T1000 (cell line): ENCODE measurements around the gene SP9.

Experiments used
- DNase-seq: peaks from one replicate; lab custom pipeline; 2025; ENCODE audit warnings: mixed read lengths; lab: John Stamatoyannopoulos, UW

Gene SP9

DNA sequence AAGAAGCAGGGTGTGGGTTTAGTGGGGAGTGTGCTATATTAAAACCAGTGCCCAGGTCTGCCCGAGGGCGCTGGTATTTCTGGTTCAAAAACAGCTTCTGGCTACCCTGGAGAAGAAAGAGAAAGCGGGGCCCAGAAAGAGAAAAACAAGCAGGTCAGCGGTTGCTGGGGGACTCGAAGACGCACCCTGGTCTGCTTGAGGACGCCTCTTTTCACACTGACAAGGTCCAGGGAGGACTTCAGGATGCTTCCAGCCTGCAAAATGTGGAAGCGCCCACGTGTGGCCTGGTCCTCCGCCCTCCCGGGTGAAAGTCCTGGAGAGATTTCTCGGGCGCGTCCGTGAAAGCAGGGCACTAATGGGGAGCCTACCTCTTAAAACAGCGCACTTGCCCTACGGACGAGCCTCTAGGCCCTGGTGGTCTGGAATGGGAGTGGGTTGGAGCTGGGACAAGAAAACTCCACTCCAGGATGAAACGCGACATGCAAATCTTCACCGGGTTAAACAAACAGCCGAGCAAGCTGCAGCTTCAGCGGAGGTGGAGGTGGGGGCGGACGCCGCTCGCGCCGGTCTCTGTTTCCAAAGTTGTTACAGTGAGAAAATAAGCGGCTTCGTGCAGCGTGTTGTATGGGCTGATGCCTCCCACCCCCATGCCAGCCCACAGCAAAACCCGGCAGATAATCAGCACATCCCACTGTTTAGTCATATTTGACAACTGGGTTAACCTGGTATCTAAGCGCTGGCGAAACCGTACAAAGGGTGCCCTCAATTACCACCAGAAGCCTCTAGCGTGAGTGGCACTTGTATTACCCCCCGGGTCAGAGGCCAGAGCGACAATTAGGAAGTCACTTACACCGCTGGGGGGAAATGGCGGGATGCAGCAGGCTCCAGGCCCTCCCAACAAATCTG lies 1.1 kb upstream of the SP9 start:
- DNase-seq: no peak

DNA sequence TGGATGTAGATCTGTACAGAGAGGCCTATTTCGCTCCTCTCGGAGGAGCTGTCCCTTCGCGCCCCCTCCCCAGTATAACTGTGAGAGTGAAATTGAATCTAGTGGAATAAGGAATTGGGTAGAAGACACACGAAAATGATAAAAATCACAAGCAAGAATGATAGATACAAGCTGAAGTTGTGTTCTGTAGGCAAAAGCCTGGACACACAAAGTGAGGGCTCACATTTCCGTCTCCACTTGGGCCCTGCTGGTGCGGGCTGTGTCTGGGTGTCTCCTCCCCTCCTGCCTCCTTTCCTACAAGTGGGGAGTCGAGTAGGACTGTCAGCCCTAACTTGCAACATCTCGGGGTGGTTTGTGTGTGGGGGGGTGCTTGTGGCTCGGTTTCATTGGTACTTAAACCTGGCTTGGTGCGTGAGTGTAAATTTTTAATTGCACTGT lies 457 bp upstream of the SP9 start:
- DNase-seq: no peak

DNA sequence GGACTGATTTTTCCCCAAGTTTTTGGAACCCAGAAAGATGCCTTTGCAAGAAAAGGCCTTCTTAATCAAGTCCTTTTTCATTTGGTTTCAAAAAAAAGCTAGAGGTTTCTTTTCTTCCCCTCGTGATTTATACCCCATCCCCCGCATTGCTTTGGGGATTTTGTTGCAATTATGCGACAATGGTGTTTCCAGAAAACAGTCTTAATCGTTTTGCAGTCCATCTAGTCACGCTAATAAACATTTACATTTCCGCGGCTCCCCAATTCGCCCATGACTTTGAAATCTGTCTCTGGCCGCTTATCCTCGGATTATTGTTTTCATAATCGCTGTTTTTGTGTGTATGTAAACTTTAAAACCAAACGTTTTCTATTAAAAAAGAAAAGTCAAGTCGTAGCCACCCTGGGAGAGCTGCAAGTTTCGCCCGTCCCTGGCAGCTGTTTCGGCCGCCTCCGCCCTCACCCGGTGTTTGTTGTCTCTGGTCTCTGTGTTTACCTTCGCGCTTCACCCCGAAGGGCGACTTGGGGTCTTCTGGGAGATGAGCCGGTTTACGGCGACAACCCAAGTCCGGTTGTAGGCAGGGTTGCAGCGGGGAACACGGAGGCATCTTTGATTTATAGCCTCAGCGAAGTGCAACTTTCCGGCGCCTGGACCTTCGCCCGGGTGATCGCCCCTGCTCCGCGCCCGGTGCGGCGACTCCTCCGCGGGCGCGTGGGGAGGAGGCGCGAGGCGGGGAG lies 667 bp downstream of the SP9 start:
- DNase-seq: peak; percentile 21

DNA sequence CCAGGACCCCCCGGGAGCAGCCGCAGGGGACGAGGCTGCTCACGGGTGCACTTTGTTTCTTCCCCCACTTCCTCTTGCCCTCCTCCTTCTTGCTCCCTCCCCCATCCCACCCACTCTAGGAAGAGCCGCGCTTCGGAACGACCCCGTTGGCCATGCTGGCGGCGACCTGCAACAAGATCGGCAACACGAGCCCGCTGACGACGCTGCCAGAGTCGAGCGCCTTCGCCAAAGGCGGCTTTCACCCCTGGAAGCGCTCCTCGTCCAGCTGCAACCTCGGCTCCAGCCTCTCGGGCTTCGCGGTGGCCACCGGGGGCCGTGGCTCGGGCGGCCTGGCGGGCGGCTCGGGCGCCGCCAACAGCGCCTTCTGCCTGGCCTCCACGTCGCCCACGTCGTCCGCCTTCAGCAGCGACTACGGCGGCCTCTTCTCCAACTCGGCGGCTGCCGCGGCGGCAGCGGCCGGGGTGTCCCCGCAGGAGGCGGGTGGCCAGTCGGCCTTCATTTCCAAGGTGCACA lies 1.3 kb downstream of the SP9 start:
- no peak for DNase-seq

DNA sequence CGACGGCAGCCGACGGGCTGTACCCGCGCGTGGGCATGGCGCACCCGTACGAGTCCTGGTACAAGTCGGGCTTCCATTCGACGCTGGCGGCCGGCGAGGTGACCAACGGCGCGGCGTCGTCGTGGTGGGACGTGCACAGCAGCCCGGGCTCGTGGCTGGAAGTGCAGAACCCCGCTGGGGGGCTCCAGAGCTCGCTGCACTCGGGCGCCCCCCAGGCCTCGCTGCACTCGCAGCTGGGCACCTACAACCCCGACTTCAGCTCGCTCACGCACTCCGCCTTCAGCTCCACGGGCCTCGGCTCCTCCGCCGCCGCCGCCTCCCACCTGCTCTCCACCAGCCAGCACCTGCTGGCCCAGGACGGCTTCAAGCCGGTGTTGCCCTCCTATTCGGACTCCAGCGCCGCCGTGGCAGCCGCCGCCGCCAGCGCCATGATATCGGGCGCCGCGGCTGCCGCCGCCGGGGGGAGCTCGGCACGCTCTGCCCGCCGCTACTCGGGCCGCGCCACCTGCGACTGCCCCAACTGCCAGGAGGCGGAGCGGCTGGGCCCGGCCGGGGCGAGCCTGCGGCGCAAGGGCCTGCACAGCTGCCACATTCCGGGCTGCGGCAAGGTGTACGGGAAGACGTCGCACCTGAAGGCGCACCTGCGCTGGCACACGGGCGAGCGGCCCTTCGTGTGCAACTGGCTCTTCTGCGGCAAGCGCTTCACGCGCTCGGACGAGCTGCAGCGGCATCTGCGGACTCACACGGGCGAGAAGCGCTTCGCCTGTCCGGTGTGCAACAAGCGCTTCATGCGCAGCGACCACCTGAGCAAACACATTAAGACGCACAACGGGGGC lies 2.0 kb downstream of the SP9 start:
- no peak for DNase-seq

DNA sequence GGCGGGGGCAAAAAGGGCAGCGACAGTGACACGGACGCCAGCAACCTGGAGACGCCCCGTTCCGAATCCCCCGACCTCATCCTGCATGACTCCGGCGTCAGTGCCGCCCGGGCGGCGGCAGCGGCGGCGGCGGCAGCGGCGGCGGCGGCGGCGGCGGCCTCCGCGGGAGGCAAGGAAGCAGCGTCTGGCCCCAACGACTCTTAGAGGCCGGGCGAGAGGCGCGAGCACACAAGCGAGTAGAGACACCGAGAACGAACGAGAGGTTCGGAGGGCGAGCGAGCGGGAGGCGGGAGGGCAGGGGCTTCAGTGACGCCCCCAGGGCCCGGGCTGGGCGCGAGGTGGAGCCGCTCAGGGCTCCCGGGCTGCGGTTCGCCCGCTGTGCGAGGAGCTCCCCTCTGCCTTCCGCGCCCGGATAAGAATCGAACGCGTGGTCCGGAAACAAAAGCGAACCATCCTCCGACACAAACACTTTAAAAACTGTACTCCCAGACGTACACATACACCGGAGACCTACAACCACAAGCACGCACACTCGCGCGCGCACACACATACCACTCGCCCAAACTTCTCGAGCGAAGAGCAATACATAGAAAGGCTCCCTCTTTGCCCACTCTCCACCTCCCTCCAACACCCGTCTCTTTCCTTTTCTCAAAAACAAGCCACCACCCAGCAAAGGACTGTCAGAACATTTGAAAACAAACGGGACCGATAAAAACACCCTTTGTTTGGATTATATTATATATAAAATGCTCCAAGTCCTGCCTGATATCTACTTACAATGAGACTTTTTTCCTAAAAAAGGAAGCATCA lies 2.8 kb downstream of the SP9 start:
- DNase-seq: no peak

DNA sequence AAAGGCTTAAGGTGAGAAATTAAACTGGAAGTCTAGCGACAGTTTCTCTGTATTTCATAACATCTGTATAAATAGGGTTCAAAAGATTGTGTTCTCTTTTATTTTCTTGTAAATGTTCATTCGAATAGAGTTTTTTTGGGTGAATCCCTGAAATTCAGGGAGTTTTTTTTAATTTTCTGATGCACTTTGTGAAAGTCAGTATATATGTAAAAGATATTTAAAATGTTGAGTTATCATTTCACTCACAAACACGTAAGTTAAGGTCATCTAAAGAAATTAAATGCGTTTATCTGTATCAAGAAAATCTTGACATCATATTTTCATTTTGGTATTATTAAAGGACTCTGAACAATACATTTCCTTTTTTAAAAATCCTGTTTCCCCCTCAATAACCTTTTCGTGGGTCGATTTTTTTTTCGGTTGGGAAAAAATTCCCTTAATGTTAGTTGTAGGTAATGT lies 3.4 kb downstream of the SP9 start:
- DNase-seq: no peak

DNA sequence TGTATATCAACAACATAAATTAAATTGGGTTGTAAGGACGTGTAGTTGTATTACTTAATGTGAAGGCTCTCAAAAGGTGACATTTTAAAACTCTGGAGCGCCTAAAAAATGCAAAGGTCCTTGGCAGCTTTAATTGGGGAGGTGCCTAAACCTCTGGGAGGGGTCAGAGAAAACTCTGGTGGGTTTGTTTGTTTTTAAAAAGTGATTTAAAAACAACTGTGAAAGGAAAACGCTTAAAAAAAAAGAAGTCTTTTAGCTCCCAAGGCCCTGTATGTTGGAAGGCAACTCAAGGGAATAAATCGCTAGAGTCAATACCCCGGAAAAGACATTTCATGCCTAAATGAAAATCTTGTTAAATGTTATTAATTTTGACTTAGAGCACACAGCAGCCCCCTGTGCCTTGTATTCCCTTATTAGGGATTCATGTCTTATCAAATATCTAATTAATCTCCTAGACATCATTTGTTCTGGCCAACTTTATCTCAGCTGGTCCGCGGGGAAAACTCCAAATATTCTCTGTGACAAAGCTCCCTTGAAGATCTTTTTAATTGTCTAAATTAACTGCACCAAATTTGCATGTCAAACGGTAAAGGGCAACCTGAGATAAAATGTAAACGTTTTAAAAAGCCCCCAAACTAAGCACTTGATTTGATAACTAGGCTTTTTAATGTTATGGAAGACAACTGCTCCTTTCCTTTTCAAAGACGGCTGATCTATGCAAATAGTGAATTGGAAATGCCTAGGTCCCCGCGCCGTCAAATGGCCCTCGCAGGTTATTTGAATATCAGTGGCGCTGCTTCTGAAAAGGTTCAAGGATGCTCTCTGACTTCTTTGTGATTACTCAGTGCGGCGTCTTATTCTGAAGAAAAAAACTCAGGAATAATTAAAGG lies 4.2 kb downstream of the SP9 start:
- DNase-seq: no peak

DNA sequence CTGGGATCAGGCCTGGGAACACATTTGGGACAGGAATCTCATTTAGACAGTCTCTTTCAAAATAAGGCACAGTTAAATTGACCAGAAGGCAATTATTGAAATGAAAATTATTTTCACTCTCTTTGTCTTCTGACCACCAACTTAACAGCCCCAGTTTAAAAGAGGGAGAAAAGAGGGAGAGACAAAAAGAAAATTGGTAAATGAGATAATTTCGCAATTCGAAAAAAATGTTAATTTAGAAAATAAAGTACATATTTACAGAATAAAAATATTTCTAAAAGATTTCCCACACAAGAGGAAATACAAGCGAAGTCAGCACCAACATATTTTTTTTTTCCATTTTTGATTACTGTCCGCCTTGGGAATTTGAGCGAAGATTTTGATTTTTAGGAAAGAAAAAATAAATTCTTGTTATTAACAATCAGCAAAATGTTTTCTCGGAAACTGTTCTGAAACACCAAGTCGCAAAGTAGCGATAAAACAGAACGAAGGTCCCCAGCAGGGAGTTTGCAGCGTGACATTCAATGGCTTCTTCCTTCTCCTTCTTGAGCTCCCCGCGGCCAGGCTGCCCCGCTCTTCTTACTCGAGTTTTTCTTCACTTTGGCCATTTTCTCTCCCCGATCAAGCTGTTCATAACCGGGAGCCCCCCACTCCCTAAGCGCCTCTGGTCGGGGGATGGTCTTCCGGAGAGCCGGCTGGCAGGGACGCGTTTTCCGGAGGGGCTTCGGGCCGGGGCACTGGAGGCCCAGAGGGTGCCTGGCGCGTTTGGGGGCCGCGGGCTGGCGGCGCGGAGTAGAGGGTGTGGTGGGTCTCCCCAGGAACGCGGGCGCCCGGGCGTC lies 5.0 kb downstream of the SP9 start:
- no peak for DNase-seq

DNA sequence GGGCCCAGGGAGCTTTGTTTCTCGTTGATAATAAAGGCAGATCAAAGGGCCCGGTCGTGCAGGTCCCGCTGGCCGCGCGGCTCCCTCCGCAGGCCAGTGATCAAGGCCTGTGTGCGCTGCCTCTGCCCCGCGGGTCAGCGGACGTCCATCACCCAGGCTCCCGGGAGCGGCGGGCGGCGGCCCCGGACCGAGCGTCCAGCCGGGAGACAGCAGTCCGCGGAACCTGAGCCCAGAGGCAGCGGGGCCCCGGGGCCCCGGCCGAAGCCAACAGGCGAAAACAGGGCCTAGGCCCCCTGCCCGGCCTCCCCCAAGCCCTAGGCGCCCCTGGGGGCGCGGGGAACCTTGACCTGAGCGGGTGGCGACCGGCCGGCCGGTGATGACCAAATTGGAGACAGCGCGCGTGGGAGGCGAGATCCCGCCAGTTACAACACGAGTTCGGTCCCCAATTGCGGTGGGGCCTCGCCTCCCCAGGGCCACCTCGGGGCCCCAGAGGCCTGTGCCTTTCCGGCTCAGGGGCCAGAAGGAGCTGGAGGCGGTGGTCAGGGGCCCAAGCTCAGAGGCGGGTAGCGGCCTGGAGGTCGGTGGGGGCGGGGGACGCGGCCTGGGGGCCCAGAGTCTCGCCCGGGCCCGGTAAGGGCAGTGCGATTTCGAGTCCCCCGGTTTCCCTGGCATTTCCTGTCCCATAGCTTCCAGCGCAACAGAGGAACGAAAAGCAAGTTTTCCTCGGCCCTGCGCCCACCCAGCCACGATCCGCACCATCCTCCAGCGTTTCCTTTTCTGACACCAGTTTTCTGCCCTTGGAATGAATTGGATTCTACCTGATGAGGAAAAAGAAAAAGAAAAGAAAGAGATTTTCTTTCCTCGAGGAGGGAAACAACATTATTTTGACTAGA lies 5.9 kb downstream of the SP9 start:
- DNase-seq: no peak

DNA sequence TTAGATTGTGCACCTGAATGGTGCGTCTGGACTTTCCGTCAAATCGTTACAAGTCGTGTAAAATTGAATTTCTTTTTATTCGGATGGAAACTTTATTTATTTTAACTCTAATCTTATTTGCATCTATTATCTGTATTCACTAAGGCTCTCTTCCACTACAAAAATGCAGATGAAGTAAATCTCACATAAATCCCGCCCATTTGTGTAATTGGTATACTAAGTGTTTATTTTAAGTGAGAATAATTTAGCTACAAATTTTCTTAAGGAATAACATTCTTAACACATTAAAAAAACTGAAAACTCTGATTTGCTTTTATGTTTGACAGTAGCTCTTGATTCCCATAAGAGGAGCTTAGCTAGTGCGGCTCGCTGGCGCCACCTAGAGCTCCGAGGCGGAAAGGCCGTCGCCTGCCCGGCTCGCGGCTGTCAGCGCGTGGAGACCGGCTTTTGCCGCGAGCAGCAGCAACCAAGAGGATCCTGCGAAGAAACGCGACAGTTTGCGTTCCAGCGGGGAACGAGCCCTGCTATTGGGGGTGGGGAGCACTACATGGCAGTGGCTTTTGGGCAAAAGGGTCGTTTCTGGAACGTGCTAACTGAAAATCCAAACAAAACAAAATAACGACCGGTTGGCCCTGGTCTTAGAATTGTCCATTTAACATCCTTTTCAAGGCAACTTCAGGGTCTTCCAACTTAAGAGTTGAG lies 6.7 kb downstream of the SP9 start:
- DNase-seq: peak; percentile 61

DNA sequence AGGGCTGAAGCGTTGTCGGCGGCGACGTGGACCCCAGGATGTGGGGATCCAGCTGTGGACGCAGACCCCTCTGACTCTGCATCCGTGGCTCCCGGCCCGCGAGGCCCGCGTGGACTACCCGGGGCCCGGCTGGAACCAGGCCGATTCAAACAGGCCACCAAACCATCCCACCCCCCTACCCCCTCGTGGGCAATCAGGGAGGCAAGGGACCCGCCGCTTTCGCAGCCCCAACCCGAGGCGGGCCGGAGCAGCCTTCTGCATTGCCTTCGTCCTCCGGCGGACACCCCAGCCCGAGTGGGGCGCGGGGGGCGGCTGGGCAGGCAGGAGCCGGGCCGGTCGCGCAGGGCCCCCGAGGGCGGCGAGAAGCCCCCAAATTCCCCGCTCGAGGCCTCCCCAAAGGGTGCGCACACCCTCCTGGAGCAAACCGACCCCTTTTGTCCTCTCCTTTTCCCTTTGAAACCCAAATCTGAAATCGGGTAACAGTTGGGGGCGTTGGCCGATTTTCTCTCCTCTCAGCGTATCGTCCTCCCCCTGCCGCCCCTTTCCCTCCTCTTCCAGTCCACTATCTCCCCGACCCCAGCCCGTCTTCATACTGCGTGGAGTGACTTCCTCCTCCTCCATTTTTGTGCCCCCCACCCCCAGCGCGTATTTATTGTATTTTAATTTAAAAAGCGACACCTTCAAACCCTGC lies 7.4 kb downstream of the SP9 start:
- no peak for DNase-seq

DNA sequence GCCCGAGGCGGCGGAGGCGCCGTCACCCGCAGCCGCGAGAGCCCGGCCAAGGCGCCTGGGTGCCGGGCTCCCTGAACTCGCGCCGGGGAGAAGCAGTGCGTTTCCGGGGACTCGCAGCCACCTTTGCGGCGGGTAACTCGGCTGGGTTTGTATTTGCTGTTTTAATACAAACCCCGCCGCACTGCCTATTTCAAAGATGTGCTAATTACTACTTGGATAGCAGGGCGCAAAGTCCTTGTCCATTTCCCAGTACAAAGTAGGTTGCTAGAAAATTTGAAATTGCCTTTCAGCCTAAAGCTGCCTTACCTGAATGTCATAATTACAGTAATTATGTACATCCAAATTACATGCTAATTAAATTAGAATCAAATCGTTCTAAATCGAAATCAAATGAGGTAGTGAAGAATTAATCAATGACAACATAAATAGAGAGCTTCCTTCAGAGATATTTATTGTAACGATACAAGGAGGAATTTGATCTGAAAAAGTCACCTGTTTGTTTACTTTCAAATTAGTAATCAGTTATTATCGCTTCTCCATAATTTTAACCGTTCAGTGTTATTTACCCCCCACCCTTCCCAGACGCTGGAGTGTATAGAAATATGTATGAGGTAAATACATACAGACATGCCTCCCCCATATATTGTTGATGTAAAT lies 8.1 kb downstream of the SP9 start:
- no peak for DNase-seq

DNA sequence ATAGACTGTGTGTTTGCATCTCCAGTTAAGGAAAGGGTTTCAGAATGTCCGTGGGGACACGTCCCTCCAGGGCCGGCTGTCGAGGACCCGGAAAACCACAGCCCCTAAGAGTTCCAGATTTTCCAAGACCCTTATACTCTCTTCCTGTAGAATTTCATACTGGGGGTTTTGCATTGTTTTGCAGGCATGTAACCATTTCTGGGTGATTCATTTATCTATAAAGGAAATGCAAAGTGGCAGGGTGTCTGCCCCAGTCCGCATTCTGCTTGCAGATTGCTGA lies 8.5 kb downstream of the SP9 start:
- no peak for DNase-seq

DNA sequence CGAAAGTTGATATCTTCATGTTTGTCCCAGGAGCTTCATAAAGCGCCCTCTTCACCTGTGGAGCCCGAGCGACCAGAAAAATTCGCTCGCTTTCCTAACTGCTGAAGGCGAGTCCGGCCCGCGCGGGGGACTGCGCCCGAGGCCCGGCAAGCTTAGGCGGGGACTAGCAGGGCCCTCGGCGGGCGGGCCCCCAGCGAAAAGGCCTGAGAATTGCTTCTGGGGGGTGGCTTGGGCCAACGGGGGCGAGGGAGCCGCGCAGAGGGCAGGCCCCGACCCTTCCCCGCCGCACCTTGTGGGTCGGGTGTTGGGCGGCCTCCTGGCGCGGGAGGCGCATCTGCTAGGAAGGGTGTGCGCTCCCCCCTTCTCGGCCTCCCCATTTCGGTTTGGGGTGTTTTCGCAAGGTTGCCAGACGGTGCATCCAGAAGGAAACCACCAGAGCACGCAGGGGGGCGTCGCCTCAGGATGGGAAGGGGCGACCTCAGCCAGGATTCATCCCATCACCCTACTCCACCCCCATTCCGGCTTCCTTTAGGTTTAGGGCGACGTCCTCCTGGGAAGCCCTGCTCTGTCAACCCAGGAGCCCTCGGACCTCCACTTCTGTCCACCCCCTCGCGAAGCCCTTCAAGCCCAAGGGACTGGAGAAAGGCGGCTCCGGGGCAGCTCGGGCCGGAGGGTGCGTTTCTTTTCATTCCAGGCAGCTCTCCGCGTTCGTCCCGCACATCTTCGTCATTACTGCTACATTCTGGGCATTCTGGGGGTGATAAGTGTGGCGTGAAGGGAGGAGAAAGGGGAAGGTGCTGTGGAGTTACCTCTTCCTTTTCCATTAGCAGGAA lies 9.1 kb downstream of the SP9 start:
- DNase-seq: no peak
